Activated naive CD4-positive, alpha-beta T cell treated with anti-CD3 and anti-CD28 coated beads for 36 hours (primary cell): ENCODE data around the gene JPT2. TPM values are rescaled to one million over a fixed set of nuclear protein-coding genes. Genes with fewer than 3 reads are reported as not detected.
"Not testable (repeated sequence)": the region's sequence is repeated elsewhere in the genome, so short reads cannot be mapped to it uniquely, and the experiment has no call there.

Experiments
- CTCF ChIA-PET: fragments of 350-600 bp; sonication (Branson Sonifier 250); formaldehyde crosslinking; loops from one replicate; lab custom pipeline; 2021; ENCODE audit warnings: antibody characterized with exemption; lab: Charles Lee
- DNase-seq: peaks from one replicate; pipeline ENCODE4 v3.0.0-alpha.2; 2020
- H3K27ac Mint-ChIP-seq: one replicate; pipeline ENCODE4 v1.8.0; 2021; ENCODE audit warnings: mild to moderate bottlenecking, mixed read lengths
- H3K27me3 Mint-ChIP-seq: one replicate; pipeline ENCODE4 v1.8.0; 2021; ENCODE audit warnings: low read depth, mixed read lengths
- H3K36me3 Mint-ChIP-seq: one replicate; pipeline ENCODE4 v1.8.0; 2021; ENCODE audit warnings: low read depth, mixed read lengths
- H3K4me1 Mint-ChIP-seq: one replicate; pipeline ENCODE4 v1.8.0; 2021; ENCODE audit warnings: low read depth, mixed read lengths
- H3K4me3 Mint-ChIP-seq: one replicate; pipeline ENCODE4 v1.8.0; 2021; ENCODE audit warnings: mild to moderate bottlenecking, moderate library complexity, mixed read lengths
- H3K9me3 Mint-ChIP-seq: one replicate; pipeline ENCODE4 v1.8.0; 2021; ENCODE audit warnings: mixed read lengths
- intact Hi-C: fragments of 100-400 bp; cut with micrococcal nuclease; formaldehyde crosslinking; loops from one replicate; pipeline ENCODE4 v1.15.1; 2023
- total RNA-seq, 2 experiments: library from RNA; stranded (reverse); gene quantifications; one replicate each; pipeline ENCODE4 v1.2.3, GENCODE V29; 2021

JPT2 gene
- total RNA-seq, 2 experiments from 2014 or later: 54.0 to 69.4 TPM

DNA sequence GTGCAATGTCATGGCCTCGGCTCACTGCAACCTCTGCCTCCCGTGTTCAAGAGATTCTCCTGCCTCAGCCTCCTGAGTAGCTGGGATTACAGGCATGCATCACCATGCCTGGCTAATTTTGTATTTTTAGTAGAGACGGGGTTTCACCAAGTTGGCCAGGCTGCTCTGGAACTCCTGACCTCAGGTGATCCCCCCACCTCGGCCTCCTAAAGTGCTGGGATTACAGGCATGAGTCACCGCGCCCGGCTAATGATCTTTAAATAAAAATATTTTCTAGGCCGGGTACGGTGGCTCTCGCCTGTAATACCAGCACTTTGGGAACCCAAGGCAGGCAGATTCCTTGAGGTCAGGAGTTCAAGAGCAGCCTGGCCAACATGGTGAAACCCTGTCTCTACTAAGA lies 40.2 kb downstream of the JPT2 start:
- H3K27me3 Mint-ChIP-seq, H3K4me3 Mint-ChIP-seq, DNase-seq, H3K27ac Mint-ChIP-seq, H3K36me3 Mint-ChIP-seq, H3K9me3 Mint-ChIP-seq, intact Hi-C loops: not testable (repeated sequence)
- peaks cover 35% of the 10 kb centered on the region for H3K4me1 Mint-ChIP-seq
- CTCF ChIA-PET: interaction anchor here (0.6 kb wide), 1 partner anchor 1074 kb away, joined by 3 read pairs; no protein-coding TSS in a partner anchor

DNA sequence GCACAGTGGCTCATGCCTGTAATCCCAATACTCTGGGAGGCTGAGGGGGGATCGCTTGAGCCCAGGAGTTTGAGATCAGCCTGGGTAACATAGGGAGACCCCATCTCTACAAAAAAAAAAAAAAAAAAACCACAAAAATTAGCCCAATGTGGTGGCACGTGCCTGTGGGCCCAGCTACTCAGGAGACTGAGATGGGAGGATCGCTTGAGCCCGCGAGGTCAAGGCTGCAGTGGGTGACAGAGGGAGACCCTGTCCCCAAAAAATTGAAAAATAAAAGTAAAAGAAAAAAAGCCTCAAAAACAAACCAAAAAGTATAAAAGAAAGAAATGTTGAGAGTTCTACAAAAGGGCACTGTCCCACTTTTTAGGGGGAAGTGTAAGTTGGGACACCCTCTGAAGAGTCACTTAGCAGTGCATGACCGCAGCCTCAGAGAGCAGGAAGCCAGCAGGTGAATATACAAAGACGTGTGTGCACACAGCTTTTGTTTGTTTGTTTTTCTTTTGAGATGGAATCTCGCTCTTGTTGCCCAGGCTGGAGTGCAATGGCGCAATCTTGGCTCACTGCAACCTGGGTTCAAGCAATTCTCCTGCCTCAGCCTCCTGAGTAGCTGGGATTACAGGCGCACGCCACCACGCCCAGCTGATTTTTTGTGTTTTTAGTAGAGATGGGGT lies 41.6 kb downstream of the JPT2 start:
- H3K4me3 Mint-ChIP-seq, intact Hi-C loops, CTCF ChIA-PET, H3K27ac Mint-ChIP-seq, H3K36me3 Mint-ChIP-seq, H3K27me3 Mint-ChIP-seq, DNase-seq, H3K9me3 Mint-ChIP-seq: not testable (repeated sequence)
- peaks cover 40% of the 10 kb centered on the region for H3K4me1 Mint-ChIP-seq

DNA sequence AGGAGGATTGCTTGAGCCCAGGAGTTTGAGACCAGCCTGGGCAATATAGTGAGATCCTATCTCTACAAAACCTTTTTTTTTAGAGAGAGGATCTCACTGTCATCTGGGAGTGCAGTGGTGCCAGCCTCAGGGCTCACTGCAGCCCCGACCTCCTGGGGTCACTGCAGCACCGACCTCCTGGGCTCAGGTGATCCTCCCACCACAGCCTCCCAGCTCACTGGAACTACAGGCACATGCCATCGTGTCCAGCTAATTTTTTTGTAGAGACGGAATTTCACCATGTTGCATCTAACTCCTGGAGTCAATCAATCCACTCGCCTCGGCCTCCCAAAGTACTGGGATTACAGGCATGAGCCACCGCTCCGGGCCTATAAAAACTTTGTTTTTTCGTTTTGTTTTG lies 43.3 kb downstream of the JPT2 start:
- Mint-ChIP-seq H3K4me3 (no peak overlapping the region), H3K27me3 (no peaks in the 10 kb centered on the region), H3K27ac (no peak overlapping the region), H3K9me3 (no peaks in the 10 kb centered on the region), H3K4me1 (peaks cover 36% of the 10 kb centered on the region), H3K36me3 (no peaks in the 10 kb centered on the region)
- CTCF ChIA-PET: no interaction called here
- intact Hi-C loops: no loop called here
- no peak for DNase-seq

DNA sequence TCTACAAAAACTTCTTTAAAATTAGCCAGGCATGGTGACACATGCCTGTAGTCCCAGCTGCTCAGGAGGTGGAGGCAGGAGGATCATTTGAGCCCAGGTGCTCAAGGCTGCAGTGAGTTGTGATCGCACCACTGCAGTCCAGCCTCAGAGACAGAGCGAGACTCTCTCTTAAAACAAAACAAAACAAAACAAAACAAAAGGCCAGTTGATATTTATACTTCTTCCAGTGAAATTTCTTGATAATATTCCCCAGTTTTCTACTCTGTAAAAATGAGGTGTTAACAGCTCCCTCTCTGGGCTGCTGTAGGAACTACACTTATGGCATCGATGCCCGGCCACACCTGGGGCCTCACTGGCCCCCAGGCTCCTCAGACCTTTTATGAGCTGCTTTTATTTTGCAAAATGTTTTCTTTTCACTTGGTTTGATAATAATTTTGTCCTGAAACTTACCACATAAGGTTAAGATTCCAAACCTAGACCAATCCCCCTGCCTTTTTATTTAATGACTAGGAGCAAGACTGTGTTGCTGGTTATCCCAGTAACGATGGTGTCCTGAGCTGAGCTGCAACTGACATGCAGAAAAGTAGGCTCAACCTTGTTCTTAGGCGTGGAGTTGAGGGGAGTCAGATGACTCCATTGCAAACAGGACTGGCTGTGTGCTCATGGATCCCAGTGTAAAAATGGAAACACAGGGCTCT lies 45.5 kb downstream of the JPT2 start:
- Mint-ChIP-seq H3K4me1 (peaks cover 34% of the 10 kb centered on the region), H3K9me3 (no peaks in the 10 kb centered on the region), H3K36me3 (peaks cover 6% of the 10 kb centered on the region), H3K27ac (no peak overlapping the region), H3K4me3 (no peak overlapping the region), H3K27me3 (no peaks in the 10 kb centered on the region)
- CTCF ChIA-PET: interaction anchor here (1.0 to 1.4 kb wide), 2 partner anchors 26 to 59 kb away, joined by 3 read pairs; partner anchors contain the start of genes NUBP2 and SPSB3
- DNase-seq: peak; percentile 65
- intact Hi-C loops: loop anchor here (1.0 kb wide), 1 partner anchor 16 kb away; no protein-coding TSS in a partner anchor

DNA sequence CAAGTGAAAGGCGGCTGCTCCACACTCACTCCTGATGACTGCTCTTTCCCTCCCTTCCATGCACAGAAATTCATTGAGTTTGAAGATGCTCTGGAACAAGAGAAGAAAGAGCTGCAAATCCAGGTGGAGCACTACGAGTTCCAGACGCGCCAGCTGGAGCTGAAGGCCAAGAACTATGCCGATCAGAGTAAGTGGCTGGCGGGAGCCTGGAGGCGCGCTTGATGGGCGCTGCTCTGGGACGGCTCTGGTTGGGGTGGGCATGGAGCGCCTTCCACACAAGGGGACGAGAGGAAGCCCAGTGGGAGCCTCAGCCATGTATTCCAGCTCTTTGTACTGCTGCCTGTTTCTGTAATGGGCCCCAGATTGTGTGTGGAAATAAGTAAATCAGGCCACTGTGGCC lies 46.4 kb downstream of the JPT2 start:
- Mint-ChIP-seq H3K4me3 (no peak overlapping the region), H3K9me3 (no peaks in the 10 kb centered on the region), H3K36me3 (peaks cover 9% of the 10 kb centered on the region), H3K27me3 (no peaks in the 10 kb centered on the region), H3K4me1 (peaks cover 29% of the 10 kb centered on the region), H3K27ac (no peak overlapping the region)
- DNase-seq: no peak
- intact Hi-C loops: no loop called here
- CTCF ChIA-PET: interaction anchor here (1.0 to 1.4 kb wide), 2 partner anchors 25 to 58 kb away, joined by 3 read pairs; partner anchors contain the start of genes NUBP2 and SPSB3

DNA sequence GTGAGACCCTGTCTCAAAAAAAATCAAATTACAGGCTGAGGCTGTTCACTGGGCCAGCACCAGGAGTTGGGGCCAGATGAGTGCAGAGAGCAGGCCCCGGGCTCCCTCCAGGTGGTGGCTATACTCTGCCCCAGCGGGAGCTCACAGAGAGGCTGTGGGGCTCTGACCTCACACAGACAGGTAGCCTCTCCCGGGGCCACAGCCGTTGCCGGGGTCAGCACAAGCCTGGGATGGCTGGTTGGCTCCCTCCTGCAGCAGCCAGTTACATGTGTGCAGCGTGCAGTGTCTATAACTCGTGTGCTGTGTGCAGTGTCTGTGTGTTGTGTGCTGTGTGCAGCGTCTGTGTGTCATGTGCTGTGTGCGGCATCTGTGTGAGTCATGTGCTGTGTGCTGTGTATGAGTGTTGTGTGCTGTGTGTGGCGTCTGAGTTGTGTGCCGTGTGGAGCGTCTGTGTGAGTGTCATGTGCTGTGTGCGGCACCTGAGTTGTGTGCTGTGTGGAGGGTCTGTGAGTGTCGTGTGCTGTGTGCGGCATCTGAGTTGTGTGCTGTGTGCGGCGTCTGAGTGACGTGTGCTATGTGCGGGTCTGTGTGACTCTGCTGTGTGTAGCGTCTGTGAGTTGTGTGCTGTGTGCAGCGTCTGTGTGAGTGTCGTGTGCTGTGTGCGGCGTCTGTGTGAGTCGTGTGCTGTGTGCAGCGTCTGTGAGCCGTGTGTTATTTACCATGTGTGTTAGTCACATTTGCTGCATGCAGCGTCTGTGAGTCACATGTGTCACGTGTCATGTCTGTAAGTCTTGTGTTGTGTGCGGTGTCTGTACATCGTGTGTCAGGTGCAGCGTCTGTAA lies 48.8 kb downstream of the JPT2 start:
- peaks cover 19% of the 10 kb centered on the region for H3K4me1 Mint-ChIP-seq
- H3K27me3 Mint-ChIP-seq: no peaks in the 10 kb centered on the region
- peak overlapping the region; percentile 4 for H3K27ac Mint-ChIP-seq
- peaks cover 9% of the 10 kb centered on the region for H3K36me3 Mint-ChIP-seq
- intact Hi-C loops: no loop called here
- CTCF ChIA-PET: no interaction called here
- no peak overlapping the region for H3K4me3 Mint-ChIP-seq
- no peaks in the 10 kb centered on the region for H3K9me3 Mint-ChIP-seq
- no peak for DNase-seq

DNA sequence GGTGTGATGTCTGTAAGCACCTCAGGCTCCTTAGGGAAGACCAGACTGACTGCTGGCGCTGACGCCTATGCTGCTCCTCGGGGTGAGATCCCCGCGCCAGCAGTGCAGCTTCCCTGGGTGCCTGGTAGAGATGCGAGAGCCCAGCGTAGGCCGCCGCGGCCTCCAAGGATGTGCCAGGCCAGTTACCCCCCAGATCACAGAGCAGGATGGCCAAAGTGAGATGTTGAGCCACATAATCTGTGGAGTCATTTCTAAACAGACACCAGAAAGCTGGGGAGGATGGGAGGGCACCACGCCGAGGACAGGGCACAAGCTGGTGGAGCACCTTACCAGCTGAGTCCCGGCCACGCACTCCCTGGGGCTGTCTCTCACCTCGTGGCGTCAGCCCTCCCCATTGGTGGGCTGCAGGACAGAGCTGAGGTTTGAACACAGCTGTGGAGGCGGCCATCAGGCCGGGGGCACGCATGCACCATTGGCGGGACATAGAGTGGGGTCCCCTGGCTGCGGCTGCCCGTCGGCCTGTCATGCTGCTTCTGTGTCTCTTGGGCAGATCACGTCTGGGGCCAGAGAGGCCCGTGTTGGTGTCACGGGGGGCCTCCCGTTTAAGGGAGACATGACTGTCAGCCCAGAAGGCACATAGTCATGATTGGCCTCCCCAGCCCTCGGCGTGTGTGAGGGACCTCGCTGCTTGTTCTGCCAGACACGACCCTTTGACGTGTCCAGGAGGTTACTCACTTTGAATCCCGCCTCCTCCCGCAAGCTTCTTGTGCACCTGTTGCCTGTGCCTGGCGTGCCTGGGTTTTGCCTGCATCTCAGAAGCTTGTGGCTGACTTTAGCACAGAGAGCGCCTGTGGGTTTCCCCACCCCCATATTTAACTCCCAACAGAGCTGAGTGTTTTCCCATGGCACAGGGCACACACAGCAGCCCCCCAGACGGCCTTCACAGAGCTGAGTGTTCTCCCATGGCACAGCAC lies 49.9 kb downstream of the JPT2 start:
- no peak for DNase-seq
- H3K4me3 Mint-ChIP-seq: no peak overlapping the region
- H3K36me3 Mint-ChIP-seq: peaks cover 9% of the 10 kb centered on the region
- intact Hi-C loops: no loop called here
- H3K27ac Mint-ChIP-seq: no peak overlapping the region
- H3K4me1 Mint-ChIP-seq: peaks cover 9% of the 10 kb centered on the region
- CTCF ChIA-PET: no interaction called here
- no peaks in the 10 kb centered on the region for H3K27me3 Mint-ChIP-seq
- no peaks in the 10 kb centered on the region for H3K9me3 Mint-ChIP-seq

DNA sequence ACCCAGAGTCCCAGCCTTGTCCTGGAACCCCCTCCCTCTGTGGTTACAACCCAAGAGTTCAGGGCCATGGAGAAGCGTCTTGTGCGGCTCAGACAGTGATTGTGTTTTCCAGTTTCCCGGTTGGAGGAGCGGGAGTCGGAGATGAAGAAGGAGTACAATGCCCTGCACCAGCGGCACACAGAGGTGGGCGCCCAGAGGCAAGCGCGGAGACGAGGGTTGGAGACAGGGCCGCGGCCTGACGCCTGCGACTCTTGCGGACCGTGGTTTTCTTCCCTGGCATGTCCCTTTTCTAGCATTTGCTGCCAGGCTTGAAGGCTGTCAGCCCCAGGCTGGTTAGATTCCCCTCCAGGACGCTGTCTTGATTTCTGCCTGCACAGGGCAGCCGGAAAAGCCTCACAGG lies 50.9 kb downstream of the JPT2 start:
- no peak overlapping the region for H3K4me3 Mint-ChIP-seq
- no peaks in the 10 kb centered on the region for H3K9me3 Mint-ChIP-seq
- intact Hi-C loops: no loop called here
- no peak for DNase-seq
- CTCF ChIA-PET: no interaction called here
- H3K27ac Mint-ChIP-seq: no peak overlapping the region
- no peaks in the 10 kb centered on the region for H3K27me3 Mint-ChIP-seq
- no peaks in the 10 kb centered on the region for H3K4me1 Mint-ChIP-seq
- peaks cover 10% of the 10 kb centered on the region for H3K36me3 Mint-ChIP-seq

DNA sequence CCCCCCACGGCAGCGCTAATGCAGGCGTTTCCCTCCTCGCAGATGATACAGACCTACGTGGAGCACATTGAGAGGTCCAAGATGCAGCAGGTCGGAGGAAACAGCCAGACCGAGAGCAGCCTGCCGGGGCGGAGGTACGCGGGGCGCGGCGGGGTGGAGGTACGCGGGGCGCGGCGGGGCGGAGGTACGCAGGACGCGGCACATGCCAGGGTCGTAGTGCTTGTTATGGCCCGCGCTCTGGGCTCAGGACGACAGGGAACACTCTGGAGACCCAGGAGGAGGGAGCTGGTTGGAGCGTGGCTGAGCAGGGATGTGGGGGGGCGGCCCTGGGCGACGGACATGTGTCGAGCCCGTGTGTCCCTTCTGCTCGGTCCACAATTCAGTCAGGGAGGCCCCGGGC lies 51.4 kb downstream of the JPT2 start:
- DNase-seq: no peak
- Mint-ChIP-seq H3K4me1 (no peaks in the 10 kb centered on the region), H3K4me3 (no peak overlapping the region), H3K36me3 (peaks cover 10% of the 10 kb centered on the region), H3K27me3 (no peaks in the 10 kb centered on the region), H3K9me3 (no peaks in the 10 kb centered on the region), H3K27ac (no peak overlapping the region)
- CTCF ChIA-PET: no interaction called here
- intact Hi-C loops: no loop called here

DNA sequence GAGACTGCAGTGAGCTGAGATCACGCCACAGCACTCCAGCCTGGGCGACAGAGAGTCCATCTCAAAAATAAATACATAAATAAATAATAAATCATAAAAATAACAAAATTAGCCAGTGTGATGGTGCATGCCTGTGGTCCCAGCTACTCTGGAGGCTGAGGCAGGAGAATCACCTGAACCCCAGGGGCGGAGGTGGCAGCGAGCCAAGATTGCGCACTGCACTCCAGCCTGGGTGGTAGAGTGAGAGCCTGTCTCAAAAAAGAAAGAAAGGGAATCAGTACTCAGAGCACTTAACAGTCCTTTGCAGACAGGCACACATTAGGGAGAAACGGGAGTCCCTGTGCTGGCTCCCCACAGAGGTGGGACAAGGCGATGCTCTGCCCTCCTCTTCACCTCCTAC lies 53.0 kb downstream of the JPT2 start:
- H3K27ac Mint-ChIP-seq: no peak overlapping the region
- intact Hi-C loops: no loop called here
- CTCF ChIA-PET: interaction anchor here (0.7 kb wide), 1 partner anchor 15 kb away, joined by 3 read pairs; no protein-coding TSS in a partner anchor
- peaks cover 10% of the 10 kb centered on the region for H3K36me3 Mint-ChIP-seq
- no peak for DNase-seq
- no peaks in the 10 kb centered on the region for H3K9me3 Mint-ChIP-seq
- no peaks in the 10 kb centered on the region for H3K27me3 Mint-ChIP-seq
- no peaks in the 10 kb centered on the region for H3K4me1 Mint-ChIP-seq
- H3K4me3 Mint-ChIP-seq: no peak overlapping the region

DNA sequence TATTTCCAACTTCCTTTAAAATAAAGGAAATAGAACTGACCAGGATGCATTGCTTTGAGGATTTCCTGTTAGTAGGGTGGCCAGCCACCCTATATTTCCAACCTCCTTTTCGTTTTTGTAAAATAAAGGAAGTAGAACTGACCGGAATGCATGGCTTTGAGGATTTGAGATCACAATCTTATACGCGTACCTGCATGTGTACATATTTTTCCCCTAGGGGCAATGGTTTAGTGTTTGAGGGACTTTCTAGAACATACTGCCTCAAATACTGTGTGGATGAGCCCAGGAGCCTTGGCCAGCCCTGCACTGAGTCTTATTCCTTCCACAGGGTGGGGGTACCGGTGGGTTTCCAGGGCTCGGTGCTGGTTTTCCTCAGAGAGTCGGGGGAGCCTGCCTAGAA lies 53.5 kb downstream of the JPT2 start:
- CTCF ChIA-PET: interaction anchor here (0.5 kb wide), 1 partner anchor 20 kb away, joined by 3 read pairs; no protein-coding TSS in a partner anchor
- no peak for DNase-seq
- Mint-ChIP-seq H3K4me1 (no peaks in the 10 kb centered on the region), H3K4me3 (no peak overlapping the region), H3K27ac (peak overlapping the region; percentile 18), H3K9me3 (no peaks in the 10 kb centered on the region), H3K27me3 (no peaks in the 10 kb centered on the region), H3K36me3 (peaks cover 10% of the 10 kb centered on the region)
- intact Hi-C loops: no loop called here
